Right atrium auricular region (tissue), 2 donors: ENCODE measurements around the gene TRAPPC3. TPM values are rescaled to one million over a fixed set of nuclear protein-coding genes. Genes with fewer than 3 reads are reported as not detected.

Source experiments
- DNase-seq: peaks from one replicate; pipeline ENCODE4 v3.0.0-alpha.2; 2019; ENCODE audit warnings: low spot score
- H3K27ac ChIP-seq, 2 donors: fragments of 200-600 bp; sonication (generic); 1 replicate in 1 of 2; 2 replicates in 1 of 2; pipeline ENCODE4 v1.5.1; 2016 to 2019
- H3K27me3 ChIP-seq, 2 donors: fragments of 200-600 bp; sonication (generic); one replicate each; pipeline versions ENCODE4 v1.5.1 to v1.6.0; 2017 to 2019
- H3K36me3 ChIP-seq: fragments of 200-600 bp; sonication (generic); one replicate; pipeline ENCODE4 v1.5.1; 2016
- H3K4me1 ChIP-seq, 2 donors: fragments of 200-600 bp; sonication (generic); one replicate each; pipeline versions ENCODE4 v1.5.1 to v1.6.0; 2017 to 2019
- H3K4me3 ChIP-seq, 2 donors: fragments of 200-600 bp; sonication (generic); 1 replicate in 1 of 2; 2 replicates in 1 of 2; pipeline ENCODE4 v1.5.1; 2017 to 2019; ENCODE audit warnings: mild to moderate bottlenecking in 1 of 2, moderate library complexity in 1 of 2
- H3K9me3 ChIP-seq, 2 donors: fragments of 200-600 bp; sonication (generic); one replicate each; pipeline ENCODE4 v1.5.1; 2019
- CTCF ChIP-seq, 2 donors: fragments of 200-600 bp; sonication (generic); IDR thresholded peaks; one replicate each; pipeline ENCODE4 v1.5.1; 2019; ENCODE audit warnings: antibody characterized with exemption in 2 of 2
- total RNA-seq, 2 donors: library from RNA; depleted of rRNA; stranded (reverse); fragments of >200 nt; gene quantifications; one replicate each; pipeline ENCODE4 v1.1.0, GENCODE V29; 2016

TRAPPC3 gene
- total RNA-seq, 2 donors from 2014 or later = 62.0 to 81.6 TPM

- Histone ChIP-seq H3K27me3 (no peaks in the 10 kb centered on the region), H3K4me3 (no peak overlapping the region), H3K4me1 (peaks cover 0 to 12% of the 10 kb centered on the region in 2 donors), H3K36me3 (no peaks in the 10 kb centered on the region), H3K9me3 (no peaks in the 10 kb centered on the region), H3K27ac (no peak overlapping the region)
- TF ChIP-seq CTCF (IDR thresholded peaks at IDR 0.05) = no peak
- DNase-seq = no peak
Measured at GRCh38 chr1:36101546-36101945, 47.7 kb downstream of the TRAPPC3 start.

DNA sequence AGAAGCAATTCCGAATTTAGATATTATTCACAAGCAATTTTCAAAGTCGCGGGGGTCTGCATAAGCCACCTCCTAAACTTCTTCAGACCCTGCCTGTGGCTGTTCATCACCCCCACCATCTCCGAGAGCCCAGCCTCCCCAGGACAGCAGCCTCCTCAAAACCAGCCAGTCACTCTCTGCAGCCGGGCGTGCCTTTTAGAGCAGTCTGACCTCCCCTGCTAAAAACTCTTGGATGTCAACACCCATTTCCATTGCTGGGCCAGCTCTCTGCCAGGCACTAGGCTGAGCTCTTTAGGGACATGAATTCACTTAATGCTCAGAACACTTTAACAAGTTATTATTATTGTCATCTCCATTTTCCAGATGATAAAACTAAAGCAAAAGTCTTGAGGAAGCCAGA is 48.9 kb downstream of the TRAPPC3 start:
- H3K27ac ChIP-seq = no peak overlapping the region
- H3K9me3 ChIP-seq = no peaks in the 10 kb centered on the region
- H3K4me1 ChIP-seq = peaks cover 0 to 12% of the 10 kb centered on the region in 2 donors
- no peaks in the 10 kb centered on the region for H3K36me3 ChIP-seq
- TF ChIP-seq CTCF (IDR thresholded peaks at IDR 0.05) = no peak
- H3K27me3 ChIP-seq = no peaks in the 10 kb centered on the region
- no peak for DNase-seq
- H3K4me3 ChIP-seq = no peak overlapping the region

- Histone ChIP-seq H3K4me3 (no peak overlapping the region), H3K36me3 (peaks cover 3% of the 10 kb centered on the region)
Measured at GRCh38 chr1:36099681-36100341, 49.5 kb downstream of the TRAPPC3 start.

GRCh38 chr1:36098650-36099365 is 50.5 kb downstream of the TRAPPC3 start:
- no peak overlapping the region for H3K4me3 ChIP-seq
- no peak for DNase-seq
- H3K9me3 ChIP-seq = no peaks in the 10 kb centered on the region
- peaks cover 0 to 12% of the 10 kb centered on the region in 2 donors for H3K4me1 ChIP-seq
- TF ChIP-seq CTCF (IDR thresholded peaks at IDR 0.05) = no peak
- no peaks in the 10 kb centered on the region for H3K27me3 ChIP-seq
- peaks cover 9% of the 10 kb centered on the region for H3K36me3 ChIP-seq
- no peak overlapping the region for H3K27ac ChIP-seq

More at GRCh38 chr1:36099681-36100341, 49.5 kb downstream of the TRAPPC3 start:
- H3K4me1 ChIP-seq = peaks cover 0 to 12% of the 10 kb centered on the region in 2 donors
- no peaks in the 10 kb centered on the region for H3K9me3 ChIP-seq
- no peak overlapping the region for H3K27ac ChIP-seq
- peak; percentile 73 to 81 for TF ChIP-seq CTCF (IDR thresholded peaks at IDR 0.05)
- no peaks in the 10 kb centered on the region for H3K27me3 ChIP-seq
- peak; percentile 81 for DNase-seq

DNA sequence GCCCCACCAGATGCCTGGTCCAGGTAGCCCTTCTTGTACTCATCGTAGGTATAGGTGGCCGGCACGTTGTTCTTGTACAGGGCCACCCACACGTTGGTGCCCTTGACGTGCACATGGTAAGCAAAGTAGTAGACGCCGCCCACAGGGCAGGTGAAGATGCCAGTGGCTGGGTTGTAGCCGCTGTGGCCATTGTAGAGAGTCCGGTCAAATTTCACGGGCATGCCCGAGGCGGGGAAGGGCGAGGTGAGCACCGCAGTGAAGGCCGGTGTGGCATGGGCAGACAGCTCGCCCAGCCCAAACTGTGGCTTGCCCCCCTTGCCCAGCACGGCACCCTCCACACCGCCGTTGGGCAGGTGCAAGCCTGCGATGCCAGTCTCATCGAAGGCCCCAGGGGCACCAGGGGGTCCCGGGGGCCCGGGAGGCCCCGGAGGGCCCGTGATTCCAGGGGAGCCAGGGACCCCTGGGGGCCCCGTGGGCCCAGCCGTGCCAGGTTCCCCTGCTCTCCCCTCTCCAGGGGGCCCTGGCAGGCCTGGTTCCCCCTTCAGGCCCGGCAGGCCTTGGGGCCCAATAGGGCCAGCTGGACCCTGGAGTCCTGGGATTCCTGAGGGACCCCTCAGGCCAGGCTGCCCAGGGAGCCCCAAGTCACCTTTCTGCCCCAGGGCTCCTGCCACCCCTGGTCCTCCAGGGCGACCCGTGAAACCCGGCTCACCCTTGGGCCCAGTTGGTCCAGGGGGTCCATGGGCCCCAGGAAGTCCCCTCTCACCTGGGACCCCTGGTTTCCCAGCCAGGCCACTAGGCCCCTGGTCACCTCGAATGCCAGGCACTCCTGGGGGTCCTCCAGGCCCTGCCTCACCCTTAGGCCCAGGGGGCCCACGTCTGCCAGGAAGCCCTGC is 51.3 kb downstream of the TRAPPC3 start:
- Histone ChIP-seq H3K9me3 (no peaks in the 10 kb centered on the region), H3K36me3 (peaks cover 17% of the 10 kb centered on the region), H3K27ac (no peak overlapping the region), H3K4me1 (peaks cover 0 to 12% of the 10 kb centered on the region in 2 donors), H3K4me3 (no peak overlapping the region), H3K27me3 (no peaks in the 10 kb centered on the region)
- no peak for TF ChIP-seq CTCF (IDR thresholded peaks at IDR 0.05)
- no peak for DNase-seq
